Measurements from ENCODE around the gene LTBP4.

LTBP4 gene

DNA sequence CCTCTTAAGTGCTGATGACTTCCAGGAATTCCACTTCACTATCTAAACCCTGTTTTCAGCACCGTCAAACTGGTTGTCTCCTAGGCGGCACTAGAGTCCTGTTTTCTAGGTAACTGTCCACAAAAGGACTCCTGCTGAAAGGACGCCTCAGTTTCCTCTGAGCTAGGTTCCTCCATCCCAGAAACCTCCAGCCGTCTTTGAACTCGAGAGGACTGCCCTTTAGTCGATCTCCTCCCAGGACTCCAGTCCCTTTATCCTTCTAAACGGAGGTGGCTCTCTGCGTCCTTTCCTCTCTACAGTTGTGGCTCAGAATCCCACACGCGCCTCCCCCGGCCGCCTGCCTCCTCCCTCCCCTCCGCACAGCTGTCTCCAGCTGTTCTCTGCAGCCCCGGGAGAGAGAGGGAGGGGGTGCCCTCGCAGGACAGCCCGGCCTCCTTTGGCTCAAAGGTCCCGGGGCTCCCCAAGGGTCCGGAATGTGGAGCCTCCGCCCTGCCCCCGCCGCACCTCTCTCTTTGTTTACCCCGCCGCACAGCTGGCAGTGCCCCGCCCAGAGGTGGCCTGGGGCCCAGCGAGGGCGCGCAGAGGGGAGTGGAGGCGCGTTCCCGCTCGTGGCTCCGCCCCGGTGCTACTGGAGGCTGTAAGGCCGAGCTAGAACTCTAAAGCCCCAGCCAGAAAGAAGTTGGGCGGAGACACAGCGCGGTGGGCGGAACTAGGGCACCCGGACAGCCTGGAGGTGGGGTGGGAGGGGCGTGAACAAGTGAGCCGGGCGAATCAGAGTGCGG lies 2.4 kb downstream of the LTBP4 start:
- TF ChIP-seq, protein P1, sequence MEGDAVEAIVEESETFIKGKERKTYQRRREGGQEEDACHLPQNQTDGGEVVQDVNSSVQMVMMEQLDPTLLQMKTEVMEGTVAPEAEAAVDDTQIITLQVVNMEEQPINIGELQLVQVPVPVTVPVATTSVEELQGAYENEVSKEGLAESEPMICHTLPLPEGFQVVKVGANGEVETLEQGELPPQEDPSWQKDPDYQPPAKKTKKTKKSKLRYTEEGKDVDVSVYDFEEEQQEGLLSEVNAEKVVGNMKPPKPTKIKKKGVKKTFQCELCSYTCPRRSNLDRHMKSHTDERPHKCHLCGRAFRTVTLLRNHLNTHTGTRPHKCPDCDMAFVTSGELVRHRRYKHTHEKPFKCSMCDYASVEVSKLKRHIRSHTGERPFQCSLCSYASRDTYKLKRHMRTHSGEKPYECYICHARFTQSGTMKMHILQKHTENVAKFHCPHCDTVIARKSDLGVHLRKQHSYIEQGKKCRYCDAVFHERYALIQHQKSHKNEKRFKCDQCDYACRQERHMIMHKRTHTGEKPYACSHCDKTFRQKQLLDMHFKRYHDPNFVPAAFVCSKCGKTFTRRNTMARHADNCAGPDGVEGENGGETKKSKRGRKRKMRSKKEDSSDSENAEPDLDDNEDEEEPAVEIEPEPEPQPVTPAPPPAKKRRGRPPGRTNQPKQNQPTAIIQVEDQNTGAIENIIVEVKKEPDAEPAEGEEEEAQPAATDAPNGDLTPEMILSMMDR (conservative IDR thresholded peaks at IDR 0.05): no peak
- H3K27ac ChIP-seq: no peak overlapping the region

DNA sequence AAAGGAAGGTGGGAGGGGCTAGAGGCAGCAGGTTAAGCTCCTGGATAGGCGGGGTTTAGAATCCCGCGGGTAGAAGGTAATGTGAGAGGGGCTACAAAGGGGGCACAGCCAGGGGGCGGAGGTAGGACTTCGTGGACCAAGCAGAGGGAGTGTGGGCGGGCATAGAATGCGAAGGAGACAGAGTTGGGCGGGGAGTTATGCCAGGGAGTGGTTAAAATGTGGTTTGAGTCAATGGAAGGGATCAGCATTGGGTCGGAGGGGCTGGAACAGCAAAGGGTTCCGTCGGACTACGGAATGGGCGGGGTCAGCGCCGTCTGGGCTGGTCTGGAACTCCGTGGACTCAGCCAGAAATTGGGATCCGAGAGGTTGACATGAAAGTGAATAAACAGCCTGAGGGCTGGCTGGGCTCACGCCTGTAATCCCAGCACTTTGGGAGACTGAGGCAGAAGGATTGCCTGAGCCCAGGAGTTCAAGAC lies 3.0 kb downstream of the LTBP4 start:
- TF ChIP-seq, protein P1 (conservative IDR thresholded peaks at IDR 0.05): no peak
- peak overlapping the region; percentile 67; the same call in 1 of the 2 replicates for H3K27ac ChIP-seq

DNA sequence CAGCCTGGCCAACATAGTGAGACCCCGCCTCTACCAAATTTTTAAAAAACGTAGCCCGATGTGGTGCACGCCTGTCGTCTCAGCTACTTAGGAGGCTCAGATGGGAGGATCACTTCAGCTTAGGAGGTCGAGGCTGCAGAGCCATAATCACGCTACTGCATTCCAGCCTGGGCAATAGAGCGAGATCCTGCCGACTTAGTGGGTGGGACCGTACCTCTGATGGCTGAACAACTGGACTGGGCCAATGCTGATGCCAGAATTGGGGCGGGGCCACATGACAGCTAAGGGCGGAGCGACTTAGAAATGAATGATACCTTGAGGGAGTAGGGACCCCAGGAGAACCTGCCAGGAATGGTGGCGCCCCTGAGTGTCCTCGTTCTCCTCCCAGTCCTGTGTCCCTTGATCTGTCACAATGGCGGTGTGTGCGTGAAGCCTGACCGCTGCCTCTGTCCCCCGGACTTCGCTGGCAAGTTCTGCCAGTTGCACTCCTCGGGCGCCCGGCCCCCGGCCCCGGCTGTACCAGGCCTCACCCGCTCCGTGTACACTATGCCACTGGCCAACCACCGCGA lies 3.6 kb downstream of the LTBP4 start:
- H3K27ac ChIP-seq: peak overlapping the region; percentile 67
- TF ChIP-seq, protein P1 (conservative IDR thresholded peaks at IDR 0.05): no peak

- TF ChIP-seq, protein P1 (conservative IDR thresholded peaks at IDR 0.05): peak; percentile 54
- H3K27ac ChIP-seq: peak overlapping the region; percentile 67
Observed at GRCh38 chr19:40605216-40605971, 4.2 kb downstream of the LTBP4 start.

- TF ChIP-seq, protein P1 (conservative IDR thresholded peaks at IDR 0.05): no peak
Observed at GRCh38 chr19:40607311-40608239, 6.4 kb downstream of the LTBP4 start.

DNA sequence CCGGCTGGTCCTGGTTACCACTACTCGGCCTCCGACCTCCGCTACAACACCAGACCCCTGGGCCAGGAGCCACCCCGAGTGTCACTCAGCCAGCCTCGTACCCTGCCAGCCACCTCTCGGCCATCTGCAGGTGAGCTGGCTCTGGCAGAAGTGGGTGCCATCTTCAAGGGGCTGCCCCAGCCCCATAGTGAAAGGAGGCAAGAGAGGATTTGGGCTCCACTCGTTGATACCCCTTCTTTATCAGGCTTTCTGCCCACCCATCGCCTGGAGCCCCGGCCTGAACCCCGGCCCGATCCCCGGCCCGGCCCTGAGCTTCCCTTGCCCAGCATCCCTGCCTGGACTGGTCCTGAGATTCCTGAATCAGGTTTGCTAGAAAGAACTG lies 7.1 kb downstream of the LTBP4 start:
- TF ChIP-seq, protein P1 (conservative IDR thresholded peaks at IDR 0.05): no peak
- H3K27ac ChIP-seq: no peak overlapping the region

More at GRCh38 chr19:40607311-40608239, 6.4 kb downstream of the LTBP4 start:
- no peak overlapping the region for H3K27ac ChIP-seq

Data from VCaP (cell line).